GM13977 (cell line): ENCODE measurements around the gene ZBTB1.
A peak's percentile ranks its signal among the peaks of the same experiment; 100 is the strongest.
"Not testable (repeated sequence)": the region's sequence is repeated elsewhere in the genome, so short reads cannot be mapped to it uniquely, and the experiment has no call there.

Experiments
- DNase-seq: peaks from one replicate; pipeline ENCODE4 v3.0.0; 2012; ENCODE audit warnings: low spot score
- CTCF ChIP-seq: IDR thresholded peaks from 2 replicates; pipeline ENCODE4 v1.5.1; 2012; ENCODE audit warnings: mild to moderate bottlenecking, control low read depth; ENCODE audit not compliant: insufficient read depth; ENCODE audit errors: extremely low read depth, missing control alignments
- in situ Hi-C: fragments of 300-500 bp; cut with MboI; formaldehyde crosslinking; loops from one replicate; pipeline ENCODE4 v1.12.0; 2022; ENCODE audit warnings: low sequenced_read_pairs, low pct_unique_long_range_greater_than_20kb, mixed read lengths, inconsistent platforms; ENCODE audit not compliant: unreplicated experiment

The ZBTB1 gene

GRCh38 chr14:64549791-64550620 lies 45.4 kb downstream of the ZBTB1 start, which contains the start of gene PPP1R36:
PPP1R36 (plus strand) TSS chr14:64549961; CDS start chr14:64549998, 37 bp downstream.
- in situ Hi-C loops = no loop called here
- TF ChIP-seq CTCF = no peak
- peak; percentile 60 for DNase-seq

- no peak for TF ChIP-seq CTCF
- DNase-seq = no peak
- in situ Hi-C loops = no loop called here
Measured at GRCh38 chr14:64550621-64551333, 46.2 kb downstream of the ZBTB1 start.

- DNase-seq = no peak
- in situ Hi-C loops = no loop called here
- no peak for TF ChIP-seq CTCF
Measured at GRCh38 chr14:64554556-64554955, 50.0 kb downstream of the ZBTB1 start.

- no peak for DNase-seq
- no peak for TF ChIP-seq CTCF
- in situ Hi-C loops = no loop called here
Measured at GRCh38 chr14:64556526-64556925, 52.0 kb downstream of the ZBTB1 start.

- in situ Hi-C loops, DNase-seq: not testable (repeated sequence)
Measured at GRCh38 chr14:64558216-64558615, 53.6 kb downstream of the ZBTB1 start.

GRCh38 chr14:64561631-64562030 lies 57.1 kb downstream of the ZBTB1 start:
- in situ Hi-C loops = no loop called here
- DNase-seq = no peak

More at GRCh38 chr14:64561631-64562030, 57.1 kb downstream of the ZBTB1 start:
- TF ChIP-seq CTCF = no peak
